GM19025 (cell line): Measurements from ENCODE around the gene SH3BP1.

Source experiments
- ATAC-seq: cut with Tn5 transposase; IDR thresholded peaks from one replicate; pipeline ENCODE4 v1.9.1; 2021; ENCODE audit warnings: mild to moderate bottlenecking, low read depth, moderate library complexity; ENCODE audit not compliant: unreplicated experiment

The SH3BP1 gene

GRCh38 chr22:37632174-37633088, 7.0 kb upstream of the SH3BP1 start:
- ATAC-seq = peak; percentile 5

DNA sequence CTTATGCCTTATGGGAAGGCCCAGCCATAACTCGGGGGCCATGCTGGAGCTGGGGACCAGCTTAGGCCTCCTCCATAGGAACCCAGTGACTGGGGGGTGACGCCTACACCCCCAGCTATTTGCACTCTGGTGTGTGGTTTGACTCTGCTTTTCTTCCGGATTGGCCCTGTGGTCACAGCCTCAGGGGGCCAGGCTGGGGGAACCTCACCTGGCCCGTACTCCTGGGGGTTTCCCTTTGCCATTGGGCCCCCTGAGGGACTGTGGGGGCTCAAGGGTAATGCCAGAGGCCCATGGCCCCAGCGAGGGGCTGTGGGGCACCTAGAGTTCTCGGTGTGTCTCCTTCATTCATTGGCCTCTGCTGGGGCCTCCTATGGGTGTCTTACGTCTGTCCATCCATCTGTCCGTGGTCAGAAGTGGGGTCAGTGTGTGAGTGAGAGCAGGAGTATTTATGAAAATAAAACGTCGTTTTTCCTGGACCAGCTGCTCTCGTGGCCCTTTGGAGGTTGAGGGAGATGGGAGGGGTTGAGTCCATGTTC, 6.3 kb upstream of the SH3BP1 start:
- ATAC-seq = peak; percentile 58

DNA sequence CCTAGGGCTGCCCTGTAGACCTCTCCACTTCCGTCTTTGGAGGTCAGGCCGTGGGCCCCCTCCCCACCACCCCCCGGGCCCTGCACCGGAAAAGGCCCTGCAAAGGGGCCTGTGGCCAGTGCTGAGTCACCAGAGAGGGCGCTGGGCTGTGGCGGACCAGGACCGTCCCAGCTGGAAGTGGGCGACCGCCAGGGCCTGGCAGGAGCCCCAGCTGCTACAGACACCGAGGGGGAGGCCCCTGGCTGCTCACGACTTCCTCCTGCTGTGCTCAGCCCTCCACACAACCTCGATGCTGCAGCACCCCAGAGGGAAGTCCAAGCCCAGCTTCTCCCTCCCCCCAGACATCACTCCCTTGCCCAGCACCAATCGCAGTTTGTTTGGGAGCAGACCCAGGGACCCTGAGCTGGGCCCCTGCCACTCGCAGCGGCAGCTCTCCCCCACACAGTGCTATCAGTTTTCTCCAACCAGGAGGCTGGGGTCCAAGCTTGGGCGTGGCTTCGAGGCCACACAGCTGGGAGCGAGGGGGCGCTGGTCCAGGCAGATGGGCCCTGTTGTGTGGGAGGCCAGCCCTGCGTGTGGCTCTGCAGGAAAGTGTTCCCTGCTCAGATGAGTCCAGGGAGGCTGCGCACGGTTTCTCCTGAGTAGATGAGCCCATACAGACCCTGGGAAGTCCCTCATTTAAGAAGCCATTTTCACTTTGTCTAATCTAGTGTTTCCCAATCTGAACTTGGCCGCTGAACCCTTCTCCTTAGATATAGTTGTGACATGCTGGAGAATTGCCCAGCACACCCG, 5.6 kb upstream of the SH3BP1 start:
- peak; percentile 50 for ATAC-seq

DNA sequence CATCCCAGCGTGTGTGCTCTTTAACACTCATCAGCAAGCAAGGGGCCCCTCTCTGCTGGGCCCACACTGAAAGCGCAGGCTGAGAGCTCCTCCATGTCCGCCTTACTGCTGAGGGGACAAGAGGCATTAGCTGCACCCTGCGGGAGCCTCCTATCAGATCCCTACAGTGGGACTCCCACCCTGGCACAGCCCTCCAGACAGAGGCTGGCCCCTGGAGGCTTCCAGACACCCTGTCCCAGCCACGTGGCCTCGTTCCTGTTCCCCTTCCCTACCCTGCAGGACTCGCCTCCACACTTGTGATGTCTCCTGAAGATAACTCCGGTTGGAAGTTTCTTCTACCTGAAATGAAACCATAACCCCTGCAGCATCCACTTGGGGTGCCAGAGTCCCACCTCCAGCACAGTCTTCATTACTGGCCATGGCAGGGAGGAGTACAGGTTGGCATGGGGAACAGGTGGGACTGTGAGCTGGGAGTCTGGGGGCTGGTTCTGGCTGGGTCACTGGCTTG, 5.0 kb upstream of the SH3BP1 start:
- ATAC-seq = no peak

- no peak for ATAC-seq
Measured at GRCh38 chr22:37635157-37635556, 4.3 kb upstream of the SH3BP1 start.

DNA sequence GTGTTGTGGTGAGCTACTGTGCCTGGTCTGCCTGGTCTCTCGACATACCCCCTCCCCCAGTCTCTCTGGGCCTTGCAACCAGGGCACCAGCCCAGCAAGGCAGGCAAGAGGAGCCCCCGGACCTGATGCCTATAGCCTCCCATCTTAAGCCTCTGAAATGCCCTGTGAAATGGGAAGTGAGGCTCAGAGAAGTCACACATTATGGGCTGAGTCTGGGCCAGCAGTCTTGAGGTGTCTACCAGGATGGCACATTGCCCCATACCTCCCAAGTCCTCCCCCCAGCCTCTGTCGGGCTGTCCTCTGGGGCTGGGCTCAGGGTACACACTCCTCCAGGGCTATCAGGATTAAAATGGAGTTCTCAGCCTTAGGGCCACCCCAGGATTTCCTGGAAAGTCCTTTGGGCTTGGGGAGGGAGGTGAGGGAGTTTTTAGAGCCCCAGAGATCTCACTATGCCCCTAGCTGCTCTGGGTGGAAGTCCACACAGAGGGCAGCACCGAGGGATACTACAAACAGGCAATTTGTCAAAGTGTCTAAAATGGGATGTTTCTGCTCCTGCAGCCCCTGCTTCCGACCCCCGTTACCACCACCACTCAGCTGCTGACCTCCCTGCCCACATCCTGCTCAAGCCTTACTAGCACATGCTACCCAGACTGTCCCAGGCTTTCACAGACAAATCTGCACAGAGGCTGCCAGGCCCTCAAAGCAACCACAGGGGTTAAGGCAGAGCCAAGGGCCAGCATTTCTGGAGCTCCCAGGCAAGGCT, 3.1 kb upstream of the SH3BP1 start:
- no peak for ATAC-seq

GRCh38 chr22:37636949-37637273, 2.6 kb upstream of the SH3BP1 start:
- no peak for ATAC-seq

GRCh38 chr22:37638391-37639069, 939 bp upstream of the SH3BP1 start:
- ATAC-seq = no peak

GRCh38 chr22:37639771-37640590, 512 bp downstream of the SH3BP1 start:
- no peak for ATAC-seq

DNA sequence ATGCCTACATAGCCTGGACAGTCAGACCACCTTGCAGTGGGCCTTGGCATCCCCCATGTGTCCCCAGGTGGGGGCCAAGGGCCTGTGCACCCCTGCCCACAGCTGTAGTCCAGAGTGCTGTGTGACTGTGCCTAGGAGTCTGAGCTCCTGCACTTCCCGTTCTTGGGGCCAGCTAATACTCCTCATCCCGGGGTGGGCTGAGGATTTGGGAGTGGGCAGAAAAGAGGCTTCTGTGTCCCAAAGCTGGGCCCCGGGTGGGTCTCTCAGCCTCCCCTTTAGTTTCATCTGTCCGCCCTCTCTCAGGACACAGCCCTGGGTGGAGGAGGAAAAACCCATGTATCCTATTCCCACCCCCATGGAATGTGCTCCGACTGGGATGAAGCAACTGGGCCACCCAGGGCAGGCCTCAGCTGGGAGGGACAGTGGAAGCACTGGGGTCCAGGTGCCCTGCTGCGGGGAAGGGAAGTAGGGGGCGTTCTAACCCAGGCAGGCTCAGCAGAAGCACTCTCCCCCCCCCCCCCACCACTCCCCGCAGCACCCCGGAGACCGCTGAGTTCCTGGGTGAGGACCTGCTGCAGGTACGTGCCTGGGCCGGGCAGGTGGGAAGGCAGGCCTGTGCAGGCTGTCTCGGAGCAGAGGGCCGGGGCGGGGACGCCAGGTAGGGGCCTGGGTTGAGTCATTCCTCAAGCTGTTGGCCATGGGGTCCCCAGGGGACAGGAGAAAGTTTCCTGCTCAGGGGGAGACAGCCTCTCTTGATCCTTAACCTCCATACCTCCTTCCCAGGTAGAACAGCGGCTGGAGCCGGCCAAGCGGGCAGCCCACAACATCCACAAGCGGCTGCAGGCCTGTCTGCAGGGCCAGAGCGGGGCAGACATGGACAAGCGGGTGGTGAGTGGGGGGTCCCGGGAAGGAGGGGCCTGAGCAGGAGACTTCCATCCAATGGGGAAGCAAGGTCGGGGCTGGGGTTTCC, 1.4 kb downstream of the SH3BP1 start:
- ATAC-seq = no peak

GRCh38 chr22:37641561-37641949, 2.1 kb downstream of the SH3BP1 start:
- ATAC-seq = no peak

- peak; percentile 51 for ATAC-seq
Measured at GRCh38 chr22:37643225-37643847, 3.9 kb downstream of the SH3BP1 start.

DNA sequence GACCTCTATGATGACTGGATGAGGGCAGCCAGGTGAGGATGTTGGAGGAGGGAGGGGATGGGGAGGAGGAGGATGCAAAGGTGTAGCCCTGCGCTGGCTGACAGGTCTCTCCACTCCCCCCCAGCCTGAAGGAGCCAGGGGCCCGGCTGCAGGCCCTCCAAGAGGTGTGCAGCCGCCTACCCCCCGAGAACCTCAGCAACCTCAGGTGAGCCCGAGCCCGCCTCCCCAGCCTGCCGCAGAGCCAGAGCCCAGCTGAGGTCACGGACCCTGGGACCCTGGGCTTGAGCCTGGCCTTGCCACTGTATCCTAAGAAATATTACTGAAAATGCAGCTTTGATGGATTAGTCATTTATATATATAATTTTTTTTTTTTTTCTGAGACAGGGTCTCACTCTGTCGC, 7.8 kb downstream of the SH3BP1 start:
- ATAC-seq = no peak

DNA sequence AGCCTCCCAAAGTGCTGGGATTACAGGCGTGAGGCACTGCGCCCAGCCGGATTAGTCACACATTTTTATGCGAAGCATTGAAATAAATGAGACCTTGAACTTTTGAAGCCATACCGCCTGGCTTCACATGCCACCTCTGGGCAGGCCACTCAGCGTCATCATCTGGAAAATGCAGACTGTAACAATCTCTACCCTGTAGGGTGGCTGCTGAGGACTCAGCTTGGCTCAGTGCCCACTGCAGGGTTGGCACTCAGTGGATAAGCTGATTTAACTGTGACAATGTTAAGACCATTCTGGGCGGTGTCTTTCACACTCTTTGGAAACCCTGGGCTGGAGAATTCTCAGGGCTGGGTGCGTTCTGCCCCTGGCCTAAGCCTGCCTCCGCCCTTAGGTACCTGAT, 8.5 kb downstream of the SH3BP1 start:
- no peak for ATAC-seq

- no peak for ATAC-seq
Measured at GRCh38 chr22:37650463-37651136, 11.1 kb downstream of the SH3BP1 start.

- no peak for ATAC-seq
Measured at GRCh38 chr22:37654563-37655251, 15.2 kb downstream of the SH3BP1 start.

DNA sequence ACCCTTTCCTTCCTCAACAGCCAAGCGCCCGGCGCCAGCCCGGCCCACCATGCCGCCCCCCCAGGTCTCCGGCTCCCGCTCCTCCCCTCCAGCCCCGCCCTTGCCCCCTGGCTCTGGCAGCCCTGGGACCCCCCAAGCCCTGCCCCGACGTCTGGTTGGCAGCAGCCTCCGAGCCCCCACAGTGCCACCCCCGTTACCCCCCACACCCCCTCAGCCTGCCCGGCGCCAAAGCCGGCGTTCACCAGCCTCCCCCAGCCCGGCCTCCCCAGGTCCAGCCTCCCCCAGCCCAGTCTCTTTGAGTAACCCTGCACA, 15.7 kb downstream of the SH3BP1 start:
- ATAC-seq = no peak
